Measurements from ENCODE around the gene GOLGB1.

GRCh38 chr3:121747976-121748375 is 1.6 kb downstream of the GOLGB1 start:
- TF ChIP-seq CTCF (IDR thresholded peaks at IDR 0.05; ENCODE audit: low read depth, low read length, poor library complexity, severe bottlenecking) (no peak), EZH2phosphoT487 (IDR thresholded peaks at IDR 0.05; ENCODE audit: borderline replicate concordance, low read length) (no peak)
